HepG2 (cell line): ENCODE data around the gene LANCL3.

Experiments
- EZH2 ChIP-seq: conservative IDR thresholded peaks from 2 replicates; pipeline ENCODE4 v1.6.1; 2012; ENCODE audit warnings: mild to moderate bottlenecking, low read depth, low read length, moderate library complexity
- POLR2A ChIP-seq, 2 experiments: IDR thresholded peaks; 2 replicates each; pipeline ENCODE4 v1.6.1; 2011; ENCODE audit warnings: low read depth in 2 of 2, low read length in 2 of 2, mild to moderate bottlenecking in 1 of 2, moderate library complexity in 1 of 2; ENCODE audit not compliant: insufficient read depth in 1 of 2
- SMC3 ChIP-seq: IDR thresholded peaks from 2 replicates; pipeline ENCODE4 v1.6.1; 2011; ENCODE audit warnings: low read length, improper control_type of control experiment
- TAF1 ChIP-seq: sonication (generic); formaldehyde crosslinking; IDR thresholded peaks from 2 replicates; pipeline ENCODE4 v1.4.0; 2020; ENCODE audit warnings: missing genetic modification reagents
- ZNF138 ChIP-seq: sonication (generic); formaldehyde crosslinking; IDR thresholded peaks from 2 replicates; pipeline ENCODE4 v1.5.0; 2020; ENCODE audit warnings: mild to moderate bottlenecking, low read depth, missing genetic modification reagents
- TF ChIP-seq, protein P1 (sequence below): sonication (generic); formaldehyde crosslinking; IDR thresholded peaks from 2 replicates; pipeline ENCODE4 v1.4.0; 2020; ENCODE audit warnings: missing genetic modification reagents
- TF ChIP-seq, protein P2 (sequence below): sonication (generic); formaldehyde crosslinking; IDR thresholded peaks from 2 replicates; pipeline ENCODE4 v1.5.0; 2020; ENCODE audit warnings: mild to moderate bottlenecking, missing genetic modification reagents, moderate library complexity
- TF ChIP-seq, protein P3 (sequence below): sonication (generic); formaldehyde crosslinking; IDR thresholded peaks from 2 replicates; pipeline ENCODE4 v1.4.0; 2020; ENCODE audit warnings: mild to moderate bottlenecking, missing genetic modification reagents
- TF ChIP-seq, protein P4 (sequence below): sonication (generic); formaldehyde crosslinking; IDR thresholded peaks from 2 replicates; pipeline ENCODE4 v1.4.0; 2020; ENCODE audit warnings: missing genetic modification reagents
- TF ChIP-seq, protein P5 (sequence below): sonication (generic); formaldehyde crosslinking; IDR thresholded peaks from 2 replicates; pipeline ENCODE4 v1.4.0; 2020; ENCODE audit warnings: missing genetic modification reagents, borderline replicate concordance

DNA sequence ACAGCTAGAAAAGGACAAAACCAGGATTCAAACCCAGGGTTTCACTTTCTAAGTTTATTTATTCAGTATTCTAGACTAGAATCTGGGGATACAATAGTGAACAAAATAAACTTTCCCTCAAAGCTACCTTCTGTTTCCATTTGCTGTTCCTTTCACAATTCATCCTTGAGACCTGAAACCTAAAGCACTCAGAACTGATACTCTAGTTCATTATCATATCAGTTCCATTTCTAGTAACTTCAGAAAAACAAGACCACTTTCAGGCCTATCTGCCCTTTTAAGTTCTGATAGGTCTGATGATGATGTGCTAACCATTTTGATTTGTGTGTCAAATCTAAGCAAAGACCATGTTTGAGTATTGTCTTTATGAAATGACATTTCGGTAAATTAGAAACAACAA is 106.3 kb downstream of the LANCL3 start:
- no peak for TF ChIP-seq POLR2A (IDR thresholded peaks at IDR 0.05; ENCODE audit: insufficient read depth in 1 of 2, low read depth in 2 of 2, low read length in 2 of 2)
- no peak for TF ChIP-seq EZH2
- TF ChIP-seq, protein P1, sequence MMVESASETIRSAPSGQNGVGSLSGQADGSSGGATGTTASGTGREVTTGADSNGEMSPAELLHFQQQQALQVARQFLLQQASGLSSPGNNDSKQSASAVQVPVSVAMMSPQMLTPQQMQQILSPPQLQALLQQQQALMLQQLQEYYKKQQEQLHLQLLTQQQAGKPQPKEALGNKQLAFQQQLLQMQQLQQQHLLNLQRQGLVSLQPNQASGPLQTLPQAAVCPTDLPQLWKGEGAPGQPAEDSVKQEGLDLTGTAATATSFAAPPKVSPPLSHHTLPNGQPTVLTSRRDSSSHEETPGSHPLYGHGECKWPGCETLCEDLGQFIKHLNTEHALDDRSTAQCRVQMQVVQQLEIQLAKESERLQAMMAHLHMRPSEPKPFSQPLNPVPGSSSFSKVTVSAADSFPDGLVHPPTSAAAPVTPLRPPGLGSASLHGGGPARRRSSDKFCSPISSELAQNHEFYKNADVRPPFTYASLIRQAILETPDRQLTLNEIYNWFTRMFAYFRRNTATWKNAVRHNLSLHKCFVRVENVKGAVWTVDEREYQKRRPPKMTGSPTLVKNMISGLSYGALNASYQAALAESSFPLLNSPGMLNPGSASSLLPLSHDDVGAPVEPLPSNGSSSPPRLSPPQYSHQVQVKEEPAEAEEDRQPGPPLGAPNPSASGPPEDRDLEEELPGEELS (CRISPR knock-in tag), result no peak
- TF ChIP-seq, protein P2, sequence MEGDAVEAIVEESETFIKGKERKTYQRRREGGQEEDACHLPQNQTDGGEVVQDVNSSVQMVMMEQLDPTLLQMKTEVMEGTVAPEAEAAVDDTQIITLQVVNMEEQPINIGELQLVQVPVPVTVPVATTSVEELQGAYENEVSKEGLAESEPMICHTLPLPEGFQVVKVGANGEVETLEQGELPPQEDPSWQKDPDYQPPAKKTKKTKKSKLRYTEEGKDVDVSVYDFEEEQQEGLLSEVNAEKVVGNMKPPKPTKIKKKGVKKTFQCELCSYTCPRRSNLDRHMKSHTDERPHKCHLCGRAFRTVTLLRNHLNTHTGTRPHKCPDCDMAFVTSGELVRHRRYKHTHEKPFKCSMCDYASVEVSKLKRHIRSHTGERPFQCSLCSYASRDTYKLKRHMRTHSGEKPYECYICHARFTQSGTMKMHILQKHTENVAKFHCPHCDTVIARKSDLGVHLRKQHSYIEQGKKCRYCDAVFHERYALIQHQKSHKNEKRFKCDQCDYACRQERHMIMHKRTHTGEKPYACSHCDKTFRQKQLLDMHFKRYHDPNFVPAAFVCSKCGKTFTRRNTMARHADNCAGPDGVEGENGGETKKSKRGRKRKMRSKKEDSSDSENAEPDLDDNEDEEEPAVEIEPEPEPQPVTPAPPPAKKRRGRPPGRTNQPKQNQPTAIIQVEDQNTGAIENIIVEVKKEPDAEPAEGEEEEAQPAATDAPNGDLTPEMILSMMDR (CRISPR knock-in tag), result no peak
- no peak for TF ChIP-seq TAF1 (CRISPR knock-in tag)
- TF ChIP-seq SMC3, result no peak
- TF ChIP-seq, protein P3, sequence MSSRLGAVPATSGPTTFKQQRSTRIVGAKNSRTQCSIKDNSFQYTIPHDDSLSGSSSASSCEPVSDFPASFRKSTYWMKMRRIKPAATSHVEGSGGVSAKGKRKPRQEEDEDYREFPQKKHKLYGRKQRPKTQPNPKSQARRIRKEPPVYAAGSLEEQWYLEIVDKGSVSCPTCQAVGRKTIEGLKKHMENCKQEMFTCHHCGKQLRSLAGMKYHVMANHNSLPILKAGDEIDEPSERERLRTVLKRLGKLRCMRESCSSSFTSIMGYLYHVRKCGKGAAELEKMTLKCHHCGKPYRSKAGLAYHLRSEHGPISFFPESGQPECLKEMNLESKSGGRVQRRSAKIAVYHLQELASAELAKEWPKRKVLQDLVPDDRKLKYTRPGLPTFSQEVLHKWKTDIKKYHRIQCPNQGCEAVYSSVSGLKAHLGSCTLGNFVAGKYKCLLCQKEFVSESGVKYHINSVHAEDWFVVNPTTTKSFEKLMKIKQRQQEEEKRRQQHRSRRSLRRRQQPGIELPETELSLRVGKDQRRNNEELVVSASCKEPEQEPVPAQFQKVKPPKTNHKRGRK (CRISPR knock-in tag), result no peak
- TF ChIP-seq, protein P4, sequence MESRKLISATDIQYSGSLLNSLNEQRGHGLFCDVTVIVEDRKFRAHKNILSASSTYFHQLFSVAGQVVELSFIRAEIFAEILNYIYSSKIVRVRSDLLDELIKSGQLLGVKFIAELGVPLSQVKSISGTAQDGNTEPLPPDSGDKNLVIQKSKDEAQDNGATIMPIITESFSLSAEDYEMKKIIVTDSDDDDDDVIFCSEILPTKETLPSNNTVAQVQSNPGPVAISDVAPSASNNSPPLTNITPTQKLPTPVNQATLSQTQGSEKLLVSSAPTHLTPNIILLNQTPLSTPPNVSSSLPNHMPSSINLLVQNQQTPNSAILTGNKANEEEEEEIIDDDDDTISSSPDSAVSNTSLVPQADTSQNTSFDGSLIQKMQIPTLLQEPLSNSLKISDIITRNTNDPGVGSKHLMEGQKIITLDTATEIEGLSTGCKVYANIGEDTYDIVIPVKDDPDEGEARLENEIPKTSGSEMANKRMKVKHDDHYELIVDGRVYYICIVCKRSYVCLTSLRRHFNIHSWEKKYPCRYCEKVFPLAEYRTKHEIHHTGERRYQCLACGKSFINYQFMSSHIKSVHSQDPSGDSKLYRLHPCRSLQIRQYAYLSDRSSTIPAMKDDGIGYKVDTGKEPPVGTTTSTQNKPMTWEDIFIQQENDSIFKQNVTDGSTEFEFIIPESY, result no peak
- TF ChIP-seq ZNF138, result no peak
- TF ChIP-seq, protein P5, sequence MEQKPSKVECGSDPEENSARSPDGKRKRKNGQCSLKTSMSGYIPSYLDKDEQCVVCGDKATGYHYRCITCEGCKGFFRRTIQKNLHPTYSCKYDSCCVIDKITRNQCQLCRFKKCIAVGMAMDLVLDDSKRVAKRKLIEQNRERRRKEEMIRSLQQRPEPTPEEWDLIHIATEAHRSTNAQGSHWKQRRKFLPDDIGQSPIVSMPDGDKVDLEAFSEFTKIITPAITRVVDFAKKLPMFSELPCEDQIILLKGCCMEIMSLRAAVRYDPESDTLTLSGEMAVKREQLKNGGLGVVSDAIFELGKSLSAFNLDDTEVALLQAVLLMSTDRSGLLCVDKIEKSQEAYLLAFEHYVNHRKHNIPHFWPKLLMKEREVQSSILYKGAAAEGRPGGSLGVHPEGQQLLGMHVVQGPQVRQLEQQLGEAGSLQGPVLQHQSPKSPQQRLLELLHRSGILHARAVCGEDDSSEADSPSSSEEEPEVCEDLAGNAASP (CRISPR knock-in tag), result no peak
